ENCODE results near the gene INSYN2B. TPM values are rescaled to one million over a fixed set of nuclear protein-coding genes. Genes with fewer than 3 reads are reported as not detected.

INSYN2B gene
- total and polyA plus RNA-seq, 3 donors from 2014 or later = 0.37 to 2.3 (median 1.0) TPM

DNA sequence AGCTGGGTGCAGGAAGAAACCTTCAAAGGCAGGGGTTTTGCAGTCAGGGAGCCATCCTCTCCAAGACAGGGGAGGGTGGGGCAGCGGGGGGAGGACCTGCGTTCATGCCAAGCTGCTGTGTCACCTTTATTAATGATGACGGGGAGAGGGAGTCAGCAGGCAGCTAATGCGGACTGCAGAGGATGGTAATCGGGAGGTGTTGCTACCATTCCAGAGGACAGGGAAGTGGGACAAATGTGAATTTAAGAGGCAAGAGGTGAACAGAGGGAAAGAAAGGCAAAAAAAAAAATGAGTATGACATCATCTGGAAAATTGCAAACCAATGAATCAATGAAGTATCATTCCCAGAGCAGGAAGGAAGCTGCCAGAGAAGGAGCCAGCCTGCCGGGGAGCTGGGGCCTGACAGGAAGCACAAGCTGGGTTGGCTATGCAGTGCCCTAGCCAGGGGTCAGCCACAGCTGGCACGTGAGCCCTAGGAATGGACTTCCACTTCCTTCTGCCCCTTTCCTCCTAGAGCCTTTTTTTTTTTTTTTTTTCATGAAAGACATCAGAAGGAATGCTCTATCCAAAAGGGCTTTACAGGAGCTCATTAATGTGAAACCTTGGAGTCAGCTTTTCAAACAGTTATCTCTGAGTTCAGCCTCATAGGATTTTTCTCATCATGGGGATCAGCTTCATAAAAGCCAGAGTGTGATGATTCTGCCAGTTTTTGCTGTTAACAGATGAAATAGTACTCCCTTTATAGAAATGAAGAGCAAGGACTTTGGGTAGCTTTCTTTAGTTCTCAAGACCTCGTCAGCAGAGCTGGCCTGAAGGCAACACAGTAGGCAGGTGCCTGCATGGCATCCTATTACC lies 9.2 kb downstream of the INSYN2B start:
- TF ChIP-seq POLR2A (IDR thresholded peaks at IDR 0.05) = no peak
- no peak for TF ChIP-seq CTCF (IDR thresholded peaks at IDR 0.05)
- Histone ChIP-seq H3K36me3 (ENCODE audit: low read depth, missing control alignments) (no peaks in the 10 kb centered on the region), H3K27ac (no peak overlapping the region), H3K9me3 (no peaks in the 10 kb centered on the region), H3K4me3 (no peak overlapping the region), H3K4me1 (no peaks in the 10 kb centered on the region), H3K27me3 (no peaks in the 10 kb centered on the region)
- 69 to 71% methylated on average over 8 of the region's 8 CpGs for WGBS, 2 donors
- no peak for DNase-seq
- intact Hi-C loops (cut with DNase I; ENCODE audit: low total_unique reads) = no loop called here

DNA sequence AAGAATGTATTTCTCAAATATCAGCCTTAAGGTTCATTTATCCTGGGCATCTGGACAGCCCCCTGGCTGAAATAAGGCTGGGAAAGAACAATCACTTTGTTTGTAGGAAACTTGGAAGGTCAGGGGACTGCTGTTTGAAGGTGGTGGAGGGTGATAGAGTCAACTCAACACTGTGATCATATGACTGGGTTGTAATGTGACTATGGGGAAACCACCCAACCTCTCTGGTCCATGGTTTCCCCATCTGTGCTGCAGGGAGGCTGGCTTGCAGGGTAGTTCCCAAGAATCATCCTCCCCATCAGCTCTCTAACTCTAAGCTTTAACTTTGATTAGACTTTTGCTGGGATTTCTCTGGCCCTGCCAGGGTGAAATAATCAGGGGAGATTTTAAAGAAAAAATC lies 10.0 kb downstream of the INSYN2B start:
- no peak overlapping the region for H3K27ac ChIP-seq
- no peaks in the 10 kb centered on the region for H3K9me3 ChIP-seq
- no peak overlapping the region for H3K4me3 ChIP-seq
- no peak for DNase-seq
- no peaks in the 10 kb centered on the region for H3K27me3 ChIP-seq
- H3K36me3 ChIP-seq (ENCODE audit: low read depth, missing control alignments) = no peaks in the 10 kb centered on the region
- no peak for TF ChIP-seq CTCF (IDR thresholded peaks at IDR 0.05)
- H3K4me1 ChIP-seq = no peaks in the 10 kb centered on the region
- intact Hi-C loops (cut with DNase I; ENCODE audit: low total_unique reads) = no loop called here

DNA sequence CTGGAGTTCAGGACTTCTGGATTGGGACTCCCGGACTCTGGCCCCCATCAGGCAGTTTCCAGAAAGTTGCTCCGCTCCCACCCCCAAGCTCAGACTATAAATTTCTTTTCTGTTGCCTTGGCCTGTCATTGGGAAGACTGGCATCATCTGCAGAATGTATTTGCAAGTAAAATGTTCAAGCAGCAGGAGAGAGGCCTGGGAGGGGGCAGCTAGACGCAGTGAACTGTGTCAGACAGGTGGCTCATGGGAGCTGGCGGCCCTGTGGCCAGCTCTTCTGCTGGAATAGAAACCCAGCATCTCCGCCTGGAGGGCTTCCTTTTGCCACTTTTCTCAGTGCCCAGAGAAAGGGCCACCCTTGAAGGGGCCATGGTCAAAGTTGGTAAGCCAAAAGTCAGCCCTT lies 16.0 kb downstream of the INSYN2B start:
- DNase-seq = no peak
- no peak overlapping the region for H3K27ac ChIP-seq
- H3K9me3 ChIP-seq = no peaks in the 10 kb centered on the region
- WGBS, 2 donors = 68 to 74% methylated on average over 5 of the region's 5 CpGs
- H3K36me3 ChIP-seq (ENCODE audit: low read depth, missing control alignments) = no peaks in the 10 kb centered on the region
- H3K4me1 ChIP-seq = no peaks in the 10 kb centered on the region
- intact Hi-C loops (cut with DNase I; ENCODE audit: low total_unique reads) = no loop called here
- TF ChIP-seq POLR2A (IDR thresholded peaks at IDR 0.05) = no peak
- no peak for TF ChIP-seq CTCF (IDR thresholded peaks at IDR 0.05)
- no peaks in the 10 kb centered on the region for H3K27me3 ChIP-seq
- H3K4me3 ChIP-seq = no peak overlapping the region

GRCh38 chr5:169960659-169961058 lies 19.6 kb downstream of the INSYN2B start:
- Histone ChIP-seq H3K4me1 (no peaks in the 10 kb centered on the region), H3K27me3 (no peaks in the 10 kb centered on the region), H3K27ac (no peak overlapping the region), H3K4me3 (no peak overlapping the region), H3K9me3 (no peaks in the 10 kb centered on the region), H3K36me3 (ENCODE audit: low read depth, missing control alignments) (no peaks in the 10 kb centered on the region)
- intact Hi-C loops (cut with DNase I; ENCODE audit: low total_unique reads) = no loop called here
- TF ChIP-seq POLR2A (IDR thresholded peaks at IDR 0.05) (no peak), CTCF (IDR thresholded peaks at IDR 0.05) (no peak)
- DNase-seq = no peak
- WGBS, 2 donors = 88 to 97% methylated on average over 2 of the region's 2 CpGs

GRCh38 chr5:169958278-169958677 lies 22.0 kb downstream of the INSYN2B start:
- H3K27ac ChIP-seq = no peak overlapping the region
- DNase-seq = no peak
- H3K9me3 ChIP-seq = no peaks in the 10 kb centered on the region
- H3K27me3 ChIP-seq = no peaks in the 10 kb centered on the region
- no peaks in the 10 kb centered on the region for H3K36me3 ChIP-seq (ENCODE audit: low read depth, missing control alignments)
- H3K4me1 ChIP-seq = no peaks in the 10 kb centered on the region
- 86 to 89% methylated on average over 3 of the region's 3 CpGs for WGBS, 2 donors
- no peak overlapping the region for H3K4me3 ChIP-seq
- intact Hi-C loops (cut with DNase I; ENCODE audit: low total_unique reads) = no loop called here
- no peak for TF ChIP-seq POLR2A (IDR thresholded peaks at IDR 0.05)
- no peak for TF ChIP-seq CTCF (IDR thresholded peaks at IDR 0.05)
